Astrocyte of the cerebellum (primary cell): ENCODE results near the gene PDLIM7.

Source experiments
- DNase-seq: peaks from one replicate; pipeline ENCODE4 v3.0.0-alpha.2; 2011; ENCODE audit warnings: low read depth
- H3K4me3 ChIP-seq: 2 replicates; pipeline ENCODE4 v1.5.1; 2011; ENCODE audit warnings: mild to moderate bottlenecking, low read depth, low read length, moderate library complexity
- CTCF ChIP-seq: IDR thresholded peaks from 2 replicates; pipeline ENCODE4 v1.5.1; 2012; ENCODE audit warnings: low read length, low read depth, moderate library complexity, mild to moderate bottlenecking; ENCODE audit errors: missing control alignments
- in situ Hi-C: cut with HindIII; loops from 2 replicates; pipeline ENCODE4 v1.10.0; 2017; ENCODE audit warnings: low sequenced_read_pairs

PDLIM7 gene

DNA sequence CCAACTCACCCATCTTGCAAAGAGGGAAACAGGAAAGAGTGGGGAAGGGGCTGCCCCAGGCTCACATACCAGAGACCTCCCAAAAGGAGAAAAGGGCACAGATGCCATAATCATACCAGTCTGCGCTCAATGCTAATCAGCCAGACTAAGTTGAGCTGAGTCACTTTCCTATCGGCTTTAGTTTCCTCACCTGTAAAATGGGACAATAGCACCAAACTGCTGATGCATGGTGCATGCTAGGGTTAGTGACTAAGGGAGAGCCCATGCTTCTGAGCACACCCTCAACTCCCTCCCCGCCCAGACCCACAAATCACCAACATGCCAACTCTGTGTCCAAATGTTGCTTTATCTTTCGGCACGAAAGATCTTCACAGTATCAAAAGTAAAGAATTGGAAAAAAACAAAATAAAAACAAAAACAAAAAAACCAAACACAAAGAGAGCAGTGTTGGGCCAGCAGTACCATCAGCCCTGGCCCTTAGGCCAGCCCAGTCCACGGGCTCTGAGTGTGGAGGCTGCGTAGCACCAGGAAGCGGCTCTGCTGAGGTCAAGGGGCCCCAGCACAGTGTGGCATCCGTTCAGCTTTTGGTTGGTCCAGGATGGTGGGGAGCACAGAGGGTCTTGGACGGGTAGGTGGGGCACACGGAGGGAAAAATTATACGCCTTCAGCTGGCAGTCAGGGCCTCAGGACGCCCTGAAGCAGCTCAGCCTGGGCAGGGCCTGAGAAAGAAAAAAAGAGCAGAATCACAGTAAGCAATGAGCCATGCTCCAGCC lies 22.2 kb upstream of the PDLIM7 start:
- TF ChIP-seq CTCF: no peak

GRCh38 chr5:177516601-177517568 lies 19.5 kb upstream of the PDLIM7 start, which contains the start of gene DDX41:
Gene DDX41 (minus strand): TSS chr5:177516961. CDS start chr5:177516945, 16 bp downstream.
- in situ Hi-C loops: no loop called here
- H3K4me3 ChIP-seq: peak within 1 kb of the TSS; percentile 98
- TF ChIP-seq CTCF: no peak
- DNase-seq: peak; percentile 97

More for the DNA sequence above, 22.2 kb upstream of the PDLIM7 start:
- in situ Hi-C loops: no loop called here
- H3K4me3 ChIP-seq: no peak overlapping the region
- no peak for DNase-seq

- peak overlapping the region; percentile 98 for H3K4me3 ChIP-seq
- DNase-seq: no peak
- TF ChIP-seq CTCF: no peak
- in situ Hi-C loops: no loop called here
These were observed 18.2 kb upstream of the PDLIM7 start for GRCh38 chr5:177515580-177515979.

DNA sequence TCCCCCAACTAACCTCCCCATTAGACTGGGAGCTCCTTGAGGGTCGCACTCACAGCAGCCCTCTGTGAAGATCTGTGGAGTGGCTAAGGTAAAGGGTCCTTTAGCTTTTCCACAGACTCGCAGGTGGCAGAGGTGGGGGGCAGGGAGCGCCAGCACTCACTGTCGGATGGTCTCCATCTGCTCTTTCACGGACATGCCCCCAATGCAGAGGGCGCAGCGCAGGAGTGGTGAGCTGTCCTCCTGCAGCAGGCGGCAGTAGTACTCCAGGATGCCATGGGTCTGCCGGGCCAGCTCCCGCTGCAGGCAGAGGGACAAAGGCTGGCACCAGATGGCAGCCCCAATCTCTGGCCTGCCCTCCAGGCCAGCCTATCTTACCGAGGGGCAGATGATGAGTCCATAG lies 17.1 kb upstream of the PDLIM7 start:
- in situ Hi-C loops: no loop called here
- H3K4me3 ChIP-seq: no peak overlapping the region
- DNase-seq: no peak
- TF ChIP-seq CTCF: no peak

DNA sequence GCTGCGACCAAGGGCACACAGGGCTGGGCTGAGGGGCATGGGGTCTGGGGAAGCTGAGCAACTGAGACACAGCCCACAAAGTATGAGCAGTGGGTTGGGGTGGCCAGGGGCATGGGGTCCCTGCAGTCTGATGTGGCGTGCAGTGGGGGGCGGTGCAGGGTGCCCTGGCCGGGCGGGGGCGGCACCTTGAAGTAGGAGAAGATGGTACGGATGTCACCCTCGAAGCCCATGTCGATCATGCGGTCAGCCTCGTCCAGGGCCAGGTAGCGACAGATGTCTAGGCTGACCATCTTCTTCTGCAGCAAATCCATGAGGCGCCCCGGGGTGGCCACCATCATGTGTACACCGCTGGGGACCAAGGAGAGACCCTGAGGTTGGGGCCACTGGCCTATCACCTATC lies 16.1 kb upstream of the PDLIM7 start:
- no peak for TF ChIP-seq CTCF
- in situ Hi-C loops: no loop called here
- no peak for DNase-seq
- no peak overlapping the region for H3K4me3 ChIP-seq

GRCh38 chr5:177512736-177513380 lies 15.5 kb upstream of the PDLIM7 start:
- no peak overlapping the region for H3K4me3 ChIP-seq
- DNase-seq: no peak
- in situ Hi-C loops: no loop called here
- TF ChIP-seq CTCF: no peak
